ENCODE data around the gene PPM1F.

- TF ChIP-seq ELF4 (IDR thresholded peaks at IDR 0.05) (no peak), SUZ12 (IDR thresholded peaks at IDR 0.05) (no peak), TARDBP (IDR thresholded peaks at IDR 0.05) (no peak)
Observed at GRCh38 chr22:21929253-21929652, 23.4 kb downstream of the PPM1F start.
